HEK293T (cell line): ENCODE measurements around the gene FBXL2.

Experiments
- BHLHE40 ChIP-seq: fragments of 450-650 bp; IDR thresholded peaks from 2 replicates; pipeline ENCODE4 v1.6.1; 2016; ENCODE audit warnings: mild to moderate bottlenecking, moderate library complexity, borderline replicate concordance
- FOXM1 ChIP-seq: fragments of 450-650 bp; IDR thresholded peaks from 2 replicates; pipeline ENCODE4 v1.6.1; 2017; ENCODE audit warnings: mild to moderate bottlenecking, borderline replicate concordance
- NFRKB ChIP-seq: fragments of 450-650 bp; IDR thresholded peaks from 2 replicates; pipeline ENCODE4 v1.6.1; 2016; ENCODE audit warnings: mild to moderate bottlenecking, moderate library complexity
- SP1 ChIP-seq: fragments of 450-650 bp; IDR thresholded peaks from 2 replicates; pipeline ENCODE4 v1.6.1; 2017
- SUZ12 ChIP-seq: fragments of 450-650 bp; IDR thresholded peaks from 2 replicates; pipeline ENCODE4 v1.6.1; 2016; ENCODE audit warnings: mild to moderate bottlenecking

DNA sequence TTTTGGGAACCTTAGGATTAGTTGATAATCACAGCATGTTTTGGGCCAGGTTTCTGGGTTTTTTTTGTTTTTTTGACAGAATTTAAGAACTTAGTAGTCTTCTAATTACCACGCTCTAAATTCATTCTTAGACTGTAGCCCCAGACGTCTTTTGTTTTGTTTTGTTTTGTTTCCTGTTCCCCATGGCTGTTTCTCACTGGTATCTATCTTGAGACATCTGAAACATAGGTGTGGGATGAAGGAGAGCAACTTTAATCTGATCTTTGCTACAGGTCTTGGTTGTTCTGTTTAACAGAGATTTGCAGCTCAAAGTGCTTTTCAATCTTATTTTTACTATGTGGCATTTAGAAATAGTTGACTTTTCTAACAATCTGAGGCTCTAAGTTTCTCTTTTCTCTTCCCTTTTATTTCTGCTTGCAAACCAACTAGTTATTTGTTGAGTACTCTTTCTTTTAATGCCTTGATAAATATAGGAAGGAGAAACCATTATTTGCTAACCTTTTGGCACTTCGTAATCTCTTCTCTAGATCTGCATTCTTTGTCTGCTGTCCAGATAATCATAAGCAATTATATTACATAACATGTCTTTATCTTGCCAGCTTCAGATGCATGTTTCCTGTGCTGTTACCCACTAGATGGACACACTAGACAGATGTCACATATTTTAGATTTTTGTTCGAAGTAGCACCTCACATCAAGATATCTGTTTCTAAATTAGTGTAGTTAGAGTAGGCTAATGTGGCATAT is 40.9 kb downstream of the FBXL2 start:
- TF ChIP-seq SUZ12 (no peak), BHLHE40 (no peak), NFRKB (no peak), FOXM1 (no peak), SP1 (no peak)
